Stomach (tissue), 9 donors: ENCODE measurements around the gene TRMT6. TPM values are rescaled to one million over a fixed set of nuclear protein-coding genes. Genes with fewer than 3 reads are reported as not detected.

Experiments
- DNase-seq, 2 donors: peaks; one replicate each; pipeline versions ENCODE4 v3.0.0 to v3.0.0-alpha.2; 2013 to 2019
- H3K27ac ChIP-seq, 5 donors: fragments of 200-600 bp in 4 of 5; sonication (generic) in 4 of 5; one replicate each; pipeline ENCODE4 v1.5.1; 2013 to 2019; ENCODE audit warnings: mild to moderate bottlenecking in 1 of 5, moderate library complexity in 1 of 5
- H3K27me3 ChIP-seq, 3 donors: fragments of 200-600 bp; sonication (generic); one replicate each; pipeline ENCODE4 v1.5.1; 2017 to 2019; ENCODE audit warnings: mixed run types in 1 of 3
- H3K36me3 ChIP-seq, 4 donors: fragments of 200-600 bp; sonication (generic); 1 replicate in 3 of 4; 2 replicates in 1 of 4; pipeline ENCODE4 v1.5.1; 2016 to 2019
- H3K4me1 ChIP-seq, 4 donors: fragments of 200-600 bp; sonication (generic); one replicate each; pipeline ENCODE4 v1.5.1; 2016 to 2019
- H3K4me3 ChIP-seq, 4 donors: fragments of 200-600 bp; sonication (generic) in 3 of 4; one replicate each; pipeline ENCODE4 v1.5.1; 2016 to 2019; ENCODE audit warnings: mild to moderate bottlenecking in 1 of 4
- H3K9me3 ChIP-seq, 4 donors: fragments of 200-600 bp; sonication (generic); one replicate each; pipeline ENCODE4 v1.5.1; 2016 to 2019
- CTCF ChIP-seq, 7 experiments: fragments of 450-650 bp in 4 of 7; fragments of 200-600 bp in 3 of 7; sonication (generic) in 3 of 7; IDR thresholded peaks; one replicate each; pipeline ENCODE4 v1.5.1; 2016 to 2019; ENCODE audit warnings: antibody characterized with exemption in 7 of 7, control low read depth in 2 of 7, mild to moderate bottlenecking in 1 of 7
- EP300 ChIP-seq: sonication (generic); formaldehyde crosslinking; IDR thresholded peaks from one replicate; pipeline ENCODE4 v1.6.1; 2017; ENCODE audit warnings: antibody characterized with exemption
- POLR2A ChIP-seq, 4 donors: fragments of 450-650 bp; IDR thresholded peaks; one replicate each; pipeline ENCODE4 v1.6.1; 2016; ENCODE audit warnings: antibody characterized with exemption in 4 of 4, control low read depth in 2 of 4, mild to moderate bottlenecking in 1 of 4, moderate library complexity in 1 of 4
- POLR2AphosphoS5 ChIP-seq, 3 donors: sonication (generic); formaldehyde crosslinking; IDR thresholded peaks; one replicate each; pipeline ENCODE4 v1.6.1; 2016; ENCODE audit warnings: antibody characterized with exemption in 3 of 3
- WGBS, 5 donors: extraction: QIAGEN DNeasy Blood & Tissue Kit in 3 of 5; methylation state at CpG; one replicate each; pipeline versions ENCODE4 v1.1.5 to v1.1.7; 2013 to 2018; 5-methylcytosine and 5-hydroxymethylcytosine counted together
- intact Hi-C: fragments of 100-400 bp; cut with DNase I; formaldehyde crosslinking; loops from one replicate; pipeline ENCODE4 v1.15.1; 2023; ENCODE audit warnings: low total_unique reads
- polyA plus RNA-seq, 3 donors: library from polyadenylated mRNA; stranded (reverse); fragments of 200-250 nt; gene quantifications; one replicate each; pipeline ENCODE4 v1.2.3, GENCODE V29; 2013
- total RNA-seq, 5 donors: library from RNA; depleted of rRNA; stranded (reverse); fragments of >200 nt; gene quantifications; one replicate each; pipeline versions ENCODE4 v1.1.0 to v1.2.3, GENCODE V29; 2014 to 2016
- donor health status: healthy with polysubstance abuse.
- donor health status: Bipolar disorder and iron deficiency.
- donor health status: healthy.

The TRMT6 gene
- total and polyA plus RNA-seq, 8 donors: 2.9 to 10.9 (median 8.0) TPM

DNA sequence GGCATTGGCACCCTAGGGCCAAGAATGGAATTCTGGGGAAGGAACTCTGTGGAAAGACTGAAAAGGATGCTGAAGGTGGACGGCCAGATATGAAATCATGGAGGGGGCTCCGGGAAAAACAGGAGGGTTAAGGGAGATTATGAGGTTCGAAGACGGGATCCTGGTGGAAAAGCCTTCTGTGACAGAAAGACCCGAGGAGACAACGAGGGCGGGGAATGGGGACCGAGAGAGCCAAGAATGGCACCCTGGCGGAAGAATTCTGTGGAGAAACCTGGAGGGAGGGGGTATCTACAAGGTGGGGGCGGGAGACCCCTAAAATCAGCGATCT lies 426 bp downstream of the TRMT6 start:
- peak overlapping the region; percentile 78 to 91 (median 79) for H3K4me3 ChIP-seq
- WGBS, 5 donors: 0% methylated on average over 11 of the region's 11 CpGs
- no peak for DNase-seq
- no peaks in the 10 kb centered on the region for H3K27me3 ChIP-seq
- H3K27ac ChIP-seq: peak overlapping the region; percentile 47 to 87 (median 82)
- TF ChIP-seq EP300 (no peak), POLR2A (IDR thresholded peaks at IDR 0.05) (no peak), POLR2AphosphoS5 (IDR thresholded peaks at IDR 0.05) (no peak), CTCF (IDR thresholded peaks at IDR 0.05) (no peak)
- H3K36me3 ChIP-seq: peaks cover 0 to 54% (median 43%) of the 10 kb centered on the region in 4 donors
- no peaks in the 10 kb centered on the region for H3K9me3 ChIP-seq
- peaks cover 12 to 42% (median 24%) of the 10 kb centered on the region in 4 donors for H3K4me1 ChIP-seq
- intact Hi-C loops: no loop called here

DNA sequence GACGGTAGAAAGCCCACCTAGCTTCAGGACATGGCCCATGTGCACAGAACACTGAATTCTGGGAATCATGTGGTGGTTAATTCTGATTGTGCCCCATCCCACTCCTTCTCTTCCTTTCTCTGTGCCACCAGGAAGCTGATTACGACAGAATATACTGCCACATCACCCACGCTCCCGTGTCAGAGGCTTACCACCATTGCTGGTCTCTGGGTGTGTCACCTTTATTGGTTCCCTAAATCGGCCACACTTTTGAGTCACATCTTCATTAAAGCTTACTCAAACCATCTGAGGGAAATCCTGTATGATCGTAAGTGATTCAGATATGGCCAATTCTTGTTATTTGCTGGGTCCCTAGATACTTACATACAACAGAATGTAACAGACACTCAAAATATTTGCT lies 3.1 kb downstream of the TRMT6 start:
- intact Hi-C loops: no loop called here
- TF ChIP-seq CTCF (IDR thresholded peaks at IDR 0.05): no peak
- no peak for TF ChIP-seq POLR2AphosphoS5 (IDR thresholded peaks at IDR 0.05)
- no peak for TF ChIP-seq EP300
- TF ChIP-seq POLR2A (IDR thresholded peaks at IDR 0.05): no peak
- H3K36me3 ChIP-seq: peaks cover 14 to 60% (median 53%) of the 10 kb centered on the region in 4 donors
- no peak for DNase-seq
- 80 to 93% (median 84%) methylated on average over 6 of the region's 6 CpGs for WGBS, 5 donors
- H3K27me3 ChIP-seq: no peaks in the 10 kb centered on the region
- no peak overlapping the region for H3K27ac ChIP-seq
- H3K9me3 ChIP-seq: no peaks in the 10 kb centered on the region
- peaks cover 12 to 42% (median 24%) of the 10 kb centered on the region in 4 donors for H3K4me1 ChIP-seq
- H3K4me3 ChIP-seq: no peak overlapping the region

DNA sequence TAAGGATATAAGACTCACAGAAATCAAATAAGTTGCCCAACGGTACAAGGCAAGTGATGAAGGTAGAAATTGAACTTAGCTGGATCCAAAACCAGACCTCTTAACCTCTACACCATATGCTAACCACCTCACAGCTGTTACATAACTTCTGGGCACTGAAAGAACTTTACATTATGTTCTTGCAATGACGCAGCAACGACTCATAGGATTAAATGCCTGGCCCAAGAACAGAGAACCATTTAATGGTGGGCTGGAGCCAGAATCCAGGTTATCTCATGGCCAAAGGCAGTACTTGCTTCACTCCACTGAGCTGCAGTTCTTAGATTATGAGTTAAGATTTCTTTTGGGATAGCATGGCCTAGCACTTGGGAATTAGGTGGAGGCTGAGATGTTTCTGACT lies 4.4 kb downstream of the TRMT6 start:
- WGBS, 5 donors: 69 to 87% (median 76%) methylated on average over 3 of the region's 3 CpGs
- intact Hi-C loops: no loop called here
- no peaks in the 10 kb centered on the region for H3K27me3 ChIP-seq
- H3K9me3 ChIP-seq: no peaks in the 10 kb centered on the region
- TF ChIP-seq EP300 (no peak), POLR2AphosphoS5 (IDR thresholded peaks at IDR 0.05) (no peak), CTCF (IDR thresholded peaks at IDR 0.05) (no peak), POLR2A (IDR thresholded peaks at IDR 0.05) (no peak)
- peaks cover 7 to 31% (median 16%) of the 10 kb centered on the region in 4 donors for H3K4me1 ChIP-seq
- DNase-seq: no peak
- H3K36me3 ChIP-seq: peaks cover 26 to 73% (median 66%) of the 10 kb centered on the region in 4 donors
- H3K27ac ChIP-seq: no peak overlapping the region
- H3K4me3 ChIP-seq: no peak overlapping the region

GRCh38 chr20:5938456-5939029 lies 11.8 kb downstream of the TRMT6 start:
- peaks cover 42 to 67% (median 65%) of the 10 kb centered on the region in 4 donors for H3K36me3 ChIP-seq
- H3K27ac ChIP-seq: no peak overlapping the region
- H3K4me3 ChIP-seq: no peak overlapping the region
- intact Hi-C loops: no loop called here
- H3K9me3 ChIP-seq: no peaks in the 10 kb centered on the region
- H3K27me3 ChIP-seq: no peaks in the 10 kb centered on the region
- no peak for TF ChIP-seq POLR2A (IDR thresholded peaks at IDR 0.05)
- no peak for TF ChIP-seq POLR2AphosphoS5 (IDR thresholded peaks at IDR 0.05)
- TF ChIP-seq EP300: no peak
- TF ChIP-seq CTCF (IDR thresholded peaks at IDR 0.05): no peak
- WGBS, 5 donors: 65 to 78% (median 77%) methylated on average over 6 of the region's 6 CpGs
- no peaks in the 10 kb centered on the region for H3K4me1 ChIP-seq
- no peak for DNase-seq
